IMR-90 (cell line): ENCODE measurements around the gene HDHD5.

Experiments used
- CTCF ChIP-seq: conservative IDR thresholded peaks from 2 replicates; pipeline ENCODE4 v1.5.1; 2012; ENCODE audit warnings: mild to moderate bottlenecking, low read depth, low read length, improper control_type of control experiment
- ELK1 ChIP-seq: fragments of 150-350 bp; IDR thresholded peaks from 2 replicates; pipeline ENCODE4 v1.6.1; 2016; ENCODE audit warnings: low read depth, mild to moderate bottlenecking, low read length, moderate library complexity, borderline replicate concordance

- TF ChIP-seq CTCF (no peak), ELK1 (no peak)
Observed at GRCh38 chr22:17109113-17109865, 49.8 kb downstream of the HDHD5 start.
